ENCODE data around the gene SLC19A1.

SLC19A1 gene

DNA sequence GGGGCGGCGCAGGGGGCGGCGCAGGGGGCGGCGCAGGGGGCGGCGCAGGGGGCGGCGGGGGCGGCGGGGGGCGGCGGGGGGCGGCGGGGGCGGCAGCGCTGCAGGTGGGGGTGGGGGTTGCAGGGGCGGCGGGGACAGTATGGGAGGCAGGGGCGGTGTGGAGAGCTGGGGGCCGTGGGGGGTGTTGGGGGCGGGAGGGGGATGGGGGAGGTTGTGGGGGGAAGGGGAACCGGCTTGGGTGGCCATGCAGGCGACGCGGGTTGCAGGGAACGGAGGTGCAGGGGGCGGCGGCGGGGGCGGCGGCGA is 13.0 kb upstream of the SLC19A1 start:
- Histone ChIP-seq H3K27me3 (ENCODE audit: control insufficient read depth in 1 of 2, insufficient read depth in 2 of 2, low read length in 2 of 2) (peaks cover 0 to 5% of the 10 kb centered on the region in 2 donors), H3K9ac (ENCODE audit: low read length) (no peak overlapping the region), H3K27ac (ENCODE audit: low read depth, low read length) (no peak overlapping the region), H3K4me1 (ENCODE audit: insufficient read depth, low read length) (no peaks in the 10 kb centered on the region), H3K9me3 (ENCODE audit: low read length) (no peaks in the 10 kb centered on the region), H3K36me3 (ENCODE audit: insufficient read depth, low read length) (no peaks in the 10 kb centered on the region), H3K4me3 (ENCODE audit: low read depth in 1 of 2, low read length in 2 of 2) (no peak overlapping the region)

- Histone ChIP-seq H3K36me3 (ENCODE audit: insufficient read depth, low read length) (no peaks in the 10 kb centered on the region), H3K9ac (ENCODE audit: low read length) (peak overlapping the region; percentile 39), H3K4me1 (ENCODE audit: insufficient read depth, low read length) (no peaks in the 10 kb centered on the region), H3K9me3 (ENCODE audit: low read length) (no peaks in the 10 kb centered on the region), H3K27ac (ENCODE audit: low read depth, low read length) (peak overlapping the region; percentile 85), H3K4me3 (ENCODE audit: low read depth in 1 of 2, low read length in 2 of 2) (peak overlapping the region; percentile 61 to 66), H3K27me3 (ENCODE audit: control insufficient read depth in 1 of 2, insufficient read depth in 2 of 2, low read length in 2 of 2) (no peaks in the 10 kb centered on the region)
Observed at GRCh38 chr21:45554477-45555175, 12.4 kb upstream of the SLC19A1 start.

- Histone ChIP-seq H3K4me1 (ENCODE audit: insufficient read depth, low read length) (no peaks in the 10 kb centered on the region), H3K9ac (ENCODE audit: low read length) (no peak overlapping the region), H3K4me3 (ENCODE audit: low read depth in 1 of 2, low read length in 2 of 2) (no peak overlapping the region), H3K9me3 (ENCODE audit: low read length) (no peaks in the 10 kb centered on the region), H3K27me3 (ENCODE audit: control insufficient read depth in 1 of 2, insufficient read depth in 2 of 2, low read length in 2 of 2) (no peaks in the 10 kb centered on the region), H3K27ac (ENCODE audit: low read depth, low read length) (no peak overlapping the region), H3K36me3 (ENCODE audit: insufficient read depth, low read length) (no peaks in the 10 kb centered on the region)
Observed at GRCh38 chr21:45552696-45553391, 10.6 kb upstream of the SLC19A1 start.

DNA sequence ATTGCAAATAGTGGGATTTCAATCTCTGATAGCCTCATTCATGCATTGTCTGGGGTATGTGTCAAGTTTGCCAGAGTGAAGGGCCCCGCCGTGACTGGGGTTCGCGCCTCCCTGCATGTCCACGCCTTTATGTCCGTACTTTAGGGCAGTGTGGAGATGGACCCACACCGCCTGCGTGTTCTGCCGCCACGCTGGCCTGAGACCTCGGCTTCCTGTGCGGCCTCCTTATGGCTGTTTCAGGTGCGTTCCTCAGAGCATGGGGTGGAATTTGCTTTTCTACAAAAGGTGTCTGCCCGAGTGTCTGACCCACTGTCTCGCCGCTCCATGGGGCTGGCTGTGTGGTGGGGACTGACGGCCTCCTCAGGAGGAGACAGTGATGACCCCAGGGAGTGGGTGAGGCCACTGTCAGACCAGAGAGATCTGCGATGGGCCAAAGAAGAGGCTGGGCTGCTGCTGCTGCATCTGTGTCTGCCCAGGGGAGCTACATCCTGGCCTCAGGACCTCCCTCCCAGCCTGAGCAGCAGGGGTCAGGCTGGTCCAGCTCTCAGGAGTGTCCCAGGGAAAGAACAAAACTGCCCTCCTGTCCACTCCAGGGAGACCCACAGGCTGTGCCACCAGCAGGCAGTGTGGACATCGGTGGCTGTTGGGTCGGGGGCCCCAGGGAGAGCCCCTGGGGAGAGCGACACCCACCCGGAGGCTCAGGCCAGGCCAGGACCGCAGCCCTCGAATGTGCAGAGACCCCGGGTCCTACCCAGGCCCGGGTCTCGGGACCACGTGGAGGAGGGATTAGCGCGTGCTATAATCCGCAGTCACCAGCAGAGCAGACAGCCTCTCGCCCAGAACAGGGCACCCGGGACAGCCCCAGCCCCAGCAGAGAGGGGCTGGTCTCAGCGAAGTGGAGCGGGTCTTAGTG is 9.8 kb upstream of the SLC19A1 start:
- no peak overlapping the region for H3K27ac ChIP-seq (ENCODE audit: low read depth, low read length)

DNA sequence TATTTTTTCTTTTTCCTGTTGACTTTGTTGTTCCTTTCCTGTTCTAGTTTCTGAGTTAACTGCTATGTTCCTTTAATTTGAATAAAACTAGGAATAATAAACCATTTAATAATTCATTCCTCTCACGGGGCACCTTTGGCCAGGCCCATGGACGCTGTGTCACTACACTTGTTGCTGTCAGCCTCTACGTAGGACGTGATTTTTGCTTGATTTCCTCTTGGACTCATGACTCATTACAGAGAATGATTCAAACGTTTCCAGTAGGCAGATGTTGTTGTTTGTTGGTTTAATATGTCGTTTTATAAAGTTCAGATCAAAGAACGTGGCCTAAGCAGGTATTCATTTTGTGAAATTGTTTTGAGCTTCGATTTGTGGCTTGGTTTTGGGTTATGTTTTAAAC is 9.1 kb upstream of the SLC19A1 start:
- no peaks in the 10 kb centered on the region for H3K36me3 ChIP-seq (ENCODE audit: insufficient read depth, low read length)
- H3K4me3 ChIP-seq (ENCODE audit: low read depth in 1 of 2, low read length in 2 of 2): no peak overlapping the region
- no peaks in the 10 kb centered on the region for H3K4me1 ChIP-seq (ENCODE audit: insufficient read depth, low read length)
- H3K9ac ChIP-seq (ENCODE audit: low read length): no peak overlapping the region
- no peak overlapping the region for H3K27ac ChIP-seq (ENCODE audit: low read depth, low read length)
- no peaks in the 10 kb centered on the region for H3K9me3 ChIP-seq (ENCODE audit: low read length)
- no peaks in the 10 kb centered on the region for H3K27me3 ChIP-seq (ENCODE audit: control insufficient read depth in 1 of 2, insufficient read depth in 2 of 2, low read length in 2 of 2)

More for the DNA sequence above, 9.8 kb upstream of the SLC19A1 start:
- no peaks in the 10 kb centered on the region for H3K9me3 ChIP-seq (ENCODE audit: low read length)
- H3K27me3 ChIP-seq (ENCODE audit: control insufficient read depth in 1 of 2, insufficient read depth in 2 of 2, low read length in 2 of 2): no peaks in the 10 kb centered on the region
- H3K4me3 ChIP-seq (ENCODE audit: low read depth in 1 of 2, low read length in 2 of 2): no peak overlapping the region
- H3K4me1 ChIP-seq (ENCODE audit: insufficient read depth, low read length): no peaks in the 10 kb centered on the region
- no peak overlapping the region for H3K9ac ChIP-seq (ENCODE audit: low read length)
- H3K36me3 ChIP-seq (ENCODE audit: insufficient read depth, low read length): no peaks in the 10 kb centered on the region

DNA sequence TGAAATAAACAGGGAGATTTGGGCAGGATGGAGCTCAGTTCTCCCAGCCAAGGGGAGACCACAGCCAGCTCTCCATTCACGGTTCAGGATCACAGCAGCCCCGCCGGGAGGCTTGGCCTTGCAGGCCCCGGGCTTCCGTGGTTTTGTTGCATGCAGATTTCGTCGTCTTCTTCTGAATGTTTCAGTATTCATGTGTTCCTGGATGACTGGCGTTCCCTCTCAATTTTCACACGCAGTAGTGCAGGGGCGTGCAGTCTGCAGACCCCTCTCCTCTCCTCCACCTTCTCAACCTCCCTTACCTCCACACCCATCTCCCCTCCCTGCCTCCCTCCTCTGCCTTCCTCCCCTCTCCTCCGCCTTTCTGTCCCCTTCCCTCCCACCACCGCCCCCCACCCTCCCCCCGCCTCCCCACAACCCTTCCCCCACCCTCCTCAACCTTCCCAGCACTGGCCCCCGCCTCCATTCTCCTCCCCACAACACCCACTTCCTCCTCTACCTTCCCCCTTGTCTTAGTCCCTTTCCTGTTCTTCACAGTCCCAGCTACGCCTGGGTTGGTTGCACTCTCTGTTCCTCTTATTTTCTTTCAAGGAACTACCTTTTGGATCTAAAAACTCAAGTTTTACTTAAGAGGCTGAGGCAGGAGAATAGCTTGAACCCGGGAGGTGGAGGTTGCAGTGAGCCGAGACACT is 8.4 kb upstream of the SLC19A1 start:
- H3K36me3 ChIP-seq (ENCODE audit: insufficient read depth, low read length): no peaks in the 10 kb centered on the region
- no peaks in the 10 kb centered on the region for H3K27me3 ChIP-seq (ENCODE audit: control insufficient read depth in 1 of 2, insufficient read depth in 2 of 2, low read length in 2 of 2)
- no peak overlapping the region for H3K4me3 ChIP-seq (ENCODE audit: low read depth in 1 of 2, low read length in 2 of 2)
- H3K9me3 ChIP-seq (ENCODE audit: low read length): no peaks in the 10 kb centered on the region
- no peak overlapping the region for H3K9ac ChIP-seq (ENCODE audit: low read length)
- no peaks in the 10 kb centered on the region for H3K4me1 ChIP-seq (ENCODE audit: insufficient read depth, low read length)
- H3K27ac ChIP-seq (ENCODE audit: low read depth, low read length): no peak overlapping the region

DNA sequence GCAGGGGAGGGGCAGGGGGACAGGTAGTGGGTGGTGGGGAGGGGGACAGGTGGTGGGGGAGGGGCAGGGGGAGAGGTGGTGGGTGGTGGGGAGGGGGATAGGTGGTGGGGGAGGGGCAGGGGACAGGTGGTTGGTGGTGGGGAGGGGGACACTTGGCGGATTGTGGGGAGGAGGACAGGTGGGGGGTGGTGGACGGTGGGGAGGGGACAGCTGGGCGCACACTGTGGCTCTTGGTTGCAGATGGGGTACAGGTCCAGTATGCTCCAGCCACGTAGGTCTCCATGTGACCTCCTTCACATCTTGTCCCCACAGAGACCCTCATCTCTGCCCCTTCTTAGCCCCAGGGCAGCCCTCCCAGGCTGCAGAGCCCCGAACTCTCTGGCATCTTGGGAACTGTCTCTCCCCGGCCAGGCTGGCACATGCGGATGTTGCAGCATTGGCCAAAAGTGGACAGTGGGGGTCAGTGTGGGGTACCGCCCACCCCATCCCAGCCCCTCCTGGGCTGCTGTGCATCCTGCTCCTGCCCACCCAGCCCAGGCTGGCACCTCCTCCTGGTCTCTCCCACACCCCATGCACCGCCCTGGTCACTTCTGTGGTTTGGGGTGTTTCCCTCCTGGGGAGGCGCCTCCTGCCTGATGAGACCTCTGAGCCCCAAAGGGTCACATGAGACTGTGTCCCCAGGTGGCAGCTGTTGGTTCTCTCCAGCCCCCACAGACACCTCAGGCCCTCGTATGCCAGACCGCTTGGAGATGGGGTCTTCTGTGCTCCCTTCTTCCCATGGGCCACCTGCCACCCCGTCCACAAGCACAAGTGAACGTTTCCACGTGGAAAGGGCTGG is 7.6 kb upstream of the SLC19A1 start:
- no peaks in the 10 kb centered on the region for H3K4me1 ChIP-seq (ENCODE audit: insufficient read depth, low read length)
- H3K9me3 ChIP-seq (ENCODE audit: low read length): no peaks in the 10 kb centered on the region
- H3K36me3 ChIP-seq (ENCODE audit: insufficient read depth, low read length): no peaks in the 10 kb centered on the region
- no peak overlapping the region for H3K9ac ChIP-seq (ENCODE audit: low read length)
- no peaks in the 10 kb centered on the region for H3K27me3 ChIP-seq (ENCODE audit: control insufficient read depth in 1 of 2, insufficient read depth in 2 of 2, low read length in 2 of 2)
- H3K27ac ChIP-seq (ENCODE audit: low read depth, low read length): no peak overlapping the region
- no peak overlapping the region for H3K4me3 ChIP-seq (ENCODE audit: low read depth in 1 of 2, low read length in 2 of 2)

- Histone ChIP-seq H3K27ac (ENCODE audit: low read depth, low read length) (no peak overlapping the region), H3K27me3 (ENCODE audit: control insufficient read depth in 1 of 2, insufficient read depth in 2 of 2, low read length in 2 of 2) (no peaks in the 10 kb centered on the region), H3K4me1 (ENCODE audit: insufficient read depth, low read length) (no peaks in the 10 kb centered on the region), H3K4me3 (ENCODE audit: low read depth in 1 of 2, low read length in 2 of 2) (no peak overlapping the region), H3K9ac (ENCODE audit: low read length) (no peak overlapping the region), H3K36me3 (ENCODE audit: insufficient read depth, low read length) (no peaks in the 10 kb centered on the region), H3K9me3 (ENCODE audit: low read length) (no peaks in the 10 kb centered on the region)
Observed at GRCh38 chr21:45548711-45549491, 6.7 kb upstream of the SLC19A1 start.

DNA sequence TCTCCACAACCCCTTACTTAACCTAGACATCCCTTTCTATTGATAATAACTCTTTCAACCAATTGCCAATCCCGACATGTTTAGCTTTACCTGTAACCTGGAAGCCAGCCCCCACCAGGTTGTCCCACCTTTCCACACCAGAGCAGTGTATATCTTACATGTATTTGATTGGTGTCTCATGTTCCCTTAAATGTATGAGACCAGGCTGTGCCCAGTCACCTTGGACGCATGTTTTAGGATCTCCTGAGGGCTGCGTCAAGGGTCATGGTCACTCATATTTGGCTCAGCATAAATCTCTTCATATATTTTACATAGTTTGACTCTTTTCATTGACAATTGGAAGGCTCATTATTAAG is 5.3 kb upstream of the SLC19A1 start:
- no peaks in the 10 kb centered on the region for H3K4me1 ChIP-seq (ENCODE audit: insufficient read depth, low read length)
- no peak overlapping the region for H3K4me3 ChIP-seq (ENCODE audit: low read depth in 1 of 2, low read length in 2 of 2)
- H3K27ac ChIP-seq (ENCODE audit: low read depth, low read length): no peak overlapping the region
- no peaks in the 10 kb centered on the region for H3K27me3 ChIP-seq (ENCODE audit: control insufficient read depth in 1 of 2, insufficient read depth in 2 of 2, low read length in 2 of 2)
- no peaks in the 10 kb centered on the region for H3K36me3 ChIP-seq (ENCODE audit: insufficient read depth, low read length)
- H3K9ac ChIP-seq (ENCODE audit: low read length): no peak overlapping the region
- H3K9me3 ChIP-seq (ENCODE audit: low read length): no peaks in the 10 kb centered on the region

Data from muscle layer of colon (tissue), 2 donors.